Glutamatergic neuron (in vitro differentiated cells): ENCODE data around the gene DCLK2. TPM values are rescaled to one million over a fixed set of nuclear protein-coding genes. Genes with fewer than 3 reads are reported as not detected.

ENCODE experiments used
- DNase-seq: peaks from one replicate; pipeline ENCODE4 v3.0.0; 2022
- H3K27ac Mint-ChIP-seq: one replicate; pipeline ENCODE4 v1.8.0; 2020; ENCODE audit warnings: mild to moderate bottlenecking, mixed read lengths, inconsistent platforms; ENCODE audit not compliant: unreplicated experiment
- H3K27me3 Mint-ChIP-seq: one replicate; pipeline ENCODE4 v1.8.0; 2020; ENCODE audit warnings: mild to moderate bottlenecking, moderate library complexity, mixed read lengths, inconsistent platforms; ENCODE audit not compliant: unreplicated experiment
- H3K36me3 Mint-ChIP-seq: one replicate; pipeline ENCODE4 v1.8.0; 2020; ENCODE audit warnings: mild to moderate bottlenecking, mixed read lengths, inconsistent platforms; ENCODE audit not compliant: unreplicated experiment
- H3K4me1 Mint-ChIP-seq: one replicate; pipeline ENCODE4 v1.8.0; 2020; ENCODE audit warnings: mild to moderate bottlenecking, low read depth, mixed read lengths, inconsistent platforms; ENCODE audit not compliant: unreplicated experiment
- H3K4me3 Mint-ChIP-seq: one replicate; pipeline ENCODE4 v1.8.0; 2020; ENCODE audit warnings: mild to moderate bottlenecking, mixed read lengths, inconsistent platforms; ENCODE audit not compliant: unreplicated experiment
- H3K9me3 Mint-ChIP-seq: one replicate; pipeline ENCODE4 v1.8.0; 2020; ENCODE audit warnings: mild to moderate bottlenecking, moderate library complexity, mixed read lengths, inconsistent platforms; ENCODE audit not compliant: unreplicated experiment
- total RNA-seq: library from RNA; stranded (reverse); fragmentation: NEBNext Ultra II Directional; extraction: Animal tissue kit (Norgen Biotek cat#: 25700); gene quantifications from one replicate; pipeline ENCODE4 v1.2.1, GENCODE V29; 2021; ENCODE audit not compliant: unreplicated experiment
- TF ChIP-seq, protein P1 (sequence below): fragments of 200-600 bp; sonication (generic); IDR thresholded peaks from one replicate; pipeline ENCODE4 v1.5.0; 2021; ENCODE audit not compliant: partially characterized antibody, unreplicated experiment

DCLK2 gene
- total RNA-seq, 1 donor from 2014 or later, result 36.8 TPM

- Mint-ChIP-seq H3K4me3 (no peak overlapping the region), H3K27ac (no peak overlapping the region), H3K36me3 (no peaks in the 10 kb centered on the region), H3K4me1 (no peaks in the 10 kb centered on the region), H3K27me3 (peaks cover 2% of the 10 kb centered on the region), H3K9me3 (no peaks in the 10 kb centered on the region)
- TF ChIP-seq, protein P1, sequence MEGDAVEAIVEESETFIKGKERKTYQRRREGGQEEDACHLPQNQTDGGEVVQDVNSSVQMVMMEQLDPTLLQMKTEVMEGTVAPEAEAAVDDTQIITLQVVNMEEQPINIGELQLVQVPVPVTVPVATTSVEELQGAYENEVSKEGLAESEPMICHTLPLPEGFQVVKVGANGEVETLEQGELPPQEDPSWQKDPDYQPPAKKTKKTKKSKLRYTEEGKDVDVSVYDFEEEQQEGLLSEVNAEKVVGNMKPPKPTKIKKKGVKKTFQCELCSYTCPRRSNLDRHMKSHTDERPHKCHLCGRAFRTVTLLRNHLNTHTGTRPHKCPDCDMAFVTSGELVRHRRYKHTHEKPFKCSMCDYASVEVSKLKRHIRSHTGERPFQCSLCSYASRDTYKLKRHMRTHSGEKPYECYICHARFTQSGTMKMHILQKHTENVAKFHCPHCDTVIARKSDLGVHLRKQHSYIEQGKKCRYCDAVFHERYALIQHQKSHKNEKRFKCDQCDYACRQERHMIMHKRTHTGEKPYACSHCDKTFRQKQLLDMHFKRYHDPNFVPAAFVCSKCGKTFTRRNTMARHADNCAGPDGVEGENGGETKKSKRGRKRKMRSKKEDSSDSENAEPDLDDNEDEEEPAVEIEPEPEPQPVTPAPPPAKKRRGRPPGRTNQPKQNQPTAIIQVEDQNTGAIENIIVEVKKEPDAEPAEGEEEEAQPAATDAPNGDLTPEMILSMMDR, result no peak
- no peak for DNase-seq
Observed at GRCh38 chr4:150306719-150307118, 228.5 kb downstream of the DCLK2 start.
